A673 (cell line): ENCODE data around the gene PSMB11.

Experiments
- EZH2 ChIP-seq: fragments of 200-600 bp; sonication (generic); IDR thresholded peaks from 2 replicates; pipeline ENCODE4 v1.6.1; 2017; ENCODE audit warnings: borderline replicate concordance, low read depth, mild to moderate bottlenecking, mixed read lengths, antibody characterized with exemption, low read length; ENCODE audit not compliant: poor library complexity, severe bottlenecking
- TF ChIP-seq, protein P1 (sequence below): fragments of 300-800, 200-600 bp; sonication (generic); conservative IDR thresholded peaks from 2 replicates; pipeline ENCODE4 v1.5.1; 2017; ENCODE audit warnings: low read depth, mild to moderate bottlenecking, antibody characterized with exemption, low read length, moderate library complexity, mixed read lengths

DNA sequence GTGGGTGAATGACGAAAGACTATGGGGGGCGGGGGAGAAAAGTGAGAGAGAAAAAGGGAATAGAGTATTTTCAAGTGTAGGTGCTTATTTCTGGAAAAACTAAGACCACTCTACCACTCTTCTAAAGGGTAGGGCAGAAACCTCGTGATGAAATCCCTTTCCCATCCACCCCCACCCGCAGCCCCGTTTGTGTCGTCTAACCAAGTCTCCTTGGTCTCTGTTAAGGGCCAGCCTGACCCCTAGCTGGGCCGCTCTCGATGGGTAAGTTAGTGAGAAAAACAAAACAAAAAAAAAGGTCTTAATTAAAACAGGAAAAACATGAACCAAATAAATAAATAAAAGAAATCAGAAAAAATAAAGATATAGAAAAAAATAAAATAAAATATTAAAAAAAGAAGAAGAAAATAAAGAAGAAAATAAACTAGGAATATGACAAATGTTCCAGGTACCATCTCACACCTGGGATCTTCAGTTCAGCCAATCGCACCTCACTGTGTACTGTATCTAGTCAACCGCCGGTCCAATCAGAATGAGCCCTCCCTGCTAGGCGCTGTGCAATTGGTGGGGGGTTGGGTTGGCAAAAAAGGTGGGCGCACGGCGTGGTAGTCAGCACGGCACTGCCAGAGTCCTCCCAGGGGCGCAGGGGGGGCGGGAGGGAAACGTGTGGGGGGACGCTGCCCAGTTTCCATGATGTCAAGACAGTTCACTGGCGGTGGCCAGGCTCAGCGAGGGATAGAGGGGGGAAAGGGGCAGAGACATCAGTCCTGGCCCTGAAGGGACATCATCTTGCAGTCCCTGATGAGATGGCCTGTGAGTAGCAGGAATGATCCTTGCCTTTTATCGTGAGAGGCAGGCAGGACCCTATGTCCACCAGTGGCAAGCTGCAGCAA, 25.1 kb downstream of the PSMB11 start:
- TF ChIP-seq EZH2: no peak
- TF ChIP-seq, protein P1, sequence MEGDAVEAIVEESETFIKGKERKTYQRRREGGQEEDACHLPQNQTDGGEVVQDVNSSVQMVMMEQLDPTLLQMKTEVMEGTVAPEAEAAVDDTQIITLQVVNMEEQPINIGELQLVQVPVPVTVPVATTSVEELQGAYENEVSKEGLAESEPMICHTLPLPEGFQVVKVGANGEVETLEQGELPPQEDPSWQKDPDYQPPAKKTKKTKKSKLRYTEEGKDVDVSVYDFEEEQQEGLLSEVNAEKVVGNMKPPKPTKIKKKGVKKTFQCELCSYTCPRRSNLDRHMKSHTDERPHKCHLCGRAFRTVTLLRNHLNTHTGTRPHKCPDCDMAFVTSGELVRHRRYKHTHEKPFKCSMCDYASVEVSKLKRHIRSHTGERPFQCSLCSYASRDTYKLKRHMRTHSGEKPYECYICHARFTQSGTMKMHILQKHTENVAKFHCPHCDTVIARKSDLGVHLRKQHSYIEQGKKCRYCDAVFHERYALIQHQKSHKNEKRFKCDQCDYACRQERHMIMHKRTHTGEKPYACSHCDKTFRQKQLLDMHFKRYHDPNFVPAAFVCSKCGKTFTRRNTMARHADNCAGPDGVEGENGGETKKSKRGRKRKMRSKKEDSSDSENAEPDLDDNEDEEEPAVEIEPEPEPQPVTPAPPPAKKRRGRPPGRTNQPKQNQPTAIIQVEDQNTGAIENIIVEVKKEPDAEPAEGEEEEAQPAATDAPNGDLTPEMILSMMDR: no peak
